Measurements from ENCODE around the gene COASY. TPM values are rescaled to one million over a fixed set of nuclear protein-coding genes. Genes with fewer than 3 reads are reported as not detected.
"Not testable (repeated sequence)": the region's sequence is repeated elsewhere in the genome, so short reads cannot be mapped to it uniquely, and the experiment has no call there.

Gene COASY
- total RNA-seq, 1 experiment from 2014 or later = 23.6 TPM

DNA sequence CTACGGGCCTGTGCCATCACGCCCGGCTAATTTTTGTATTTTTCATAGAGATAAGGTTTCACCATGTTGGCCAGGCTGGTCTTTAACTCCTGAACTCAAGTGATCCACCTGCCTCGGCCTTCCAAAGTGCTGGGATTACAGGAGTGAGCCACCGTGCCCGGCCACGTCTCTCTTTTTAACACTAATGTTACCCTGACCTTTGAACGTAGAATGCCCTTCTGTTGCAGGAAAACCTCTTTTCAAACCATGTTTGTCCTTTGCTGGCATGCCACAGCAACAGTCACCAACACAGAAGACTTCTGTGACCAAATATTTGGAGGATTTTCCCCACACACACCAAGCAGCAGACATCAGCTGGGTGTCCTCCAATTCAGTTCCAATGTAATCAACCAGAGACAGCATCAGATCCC lies 17.1 kb upstream of the COASY start:
- in situ Hi-C loops (cut with HindIII; ENCODE audit: low pct_unique_long_range_greater_than_20kb, low sequenced_read_pairs) = no loop called here
- DNase-seq (ENCODE audit: low read depth, low spot score) = no peak

DNA sequence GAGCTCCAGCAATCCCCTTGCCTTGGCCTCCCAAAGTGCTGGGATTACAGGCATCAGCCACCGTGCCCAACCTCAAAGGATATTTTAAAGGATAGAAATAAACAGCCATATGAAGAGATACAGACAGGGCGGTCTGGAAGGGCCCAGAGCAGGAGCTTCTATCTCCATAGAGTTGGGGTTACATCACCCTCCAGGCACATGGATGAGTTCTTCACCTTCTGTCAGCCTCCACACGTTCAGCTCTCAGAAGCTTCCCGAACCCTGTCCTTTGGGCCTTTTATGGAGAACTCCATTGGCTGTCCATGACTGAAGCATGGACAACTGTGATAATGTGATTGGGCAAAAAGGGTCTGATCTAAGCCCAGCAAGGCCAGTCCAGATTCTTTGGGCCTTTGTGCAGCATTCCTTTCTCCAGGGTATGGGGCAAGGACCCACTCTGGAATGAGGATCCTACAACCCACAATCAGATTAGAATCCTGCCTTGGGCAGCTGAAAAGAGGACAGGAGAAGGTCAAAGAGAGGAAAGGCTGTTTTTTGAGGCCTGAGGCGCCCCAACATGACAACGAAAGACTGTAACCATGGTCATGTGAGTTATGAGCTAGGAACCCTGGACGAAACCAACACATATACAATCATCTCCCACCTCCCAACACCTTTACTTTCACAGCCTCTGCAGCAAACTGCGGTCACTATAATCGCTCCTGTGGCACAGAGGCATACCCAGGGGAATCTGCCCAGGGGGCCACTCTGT lies 16.0 kb upstream of the COASY start:
- in situ Hi-C loops (cut with HindIII; ENCODE audit: low pct_unique_long_range_greater_than_20kb, low sequenced_read_pairs); DNase-seq (ENCODE audit: low read depth, low spot score): not testable (repeated sequence)

DNA sequence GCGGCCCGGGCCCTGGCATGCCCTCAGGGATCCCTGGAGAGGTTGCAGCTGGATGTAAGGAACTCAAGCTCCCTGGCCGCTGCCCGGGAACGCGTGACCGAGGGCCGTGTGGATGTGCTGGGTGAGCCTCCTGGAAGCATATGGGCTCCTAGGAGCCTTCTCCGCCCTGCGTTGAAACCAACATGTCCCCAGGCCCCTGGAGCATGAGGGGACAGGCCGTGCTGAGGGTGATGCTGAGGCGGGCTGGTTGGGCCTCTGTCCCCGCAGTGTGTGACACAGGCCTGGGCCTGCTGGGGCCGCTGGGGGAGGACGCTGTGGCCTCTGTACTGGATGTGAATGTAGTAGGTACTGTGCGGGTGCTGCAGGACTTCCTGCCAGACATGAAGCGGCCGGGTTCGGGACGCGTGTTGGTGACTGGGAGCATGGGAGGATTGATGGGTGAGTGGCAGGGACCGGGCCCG lies 14.9 kb upstream of the COASY start:
- DNase-seq (ENCODE audit: low read depth, low spot score) = no peak
- in situ Hi-C loops (cut with HindIII; ENCODE audit: low pct_unique_long_range_greater_than_20kb, low sequenced_read_pairs) = no loop called here

DNA sequence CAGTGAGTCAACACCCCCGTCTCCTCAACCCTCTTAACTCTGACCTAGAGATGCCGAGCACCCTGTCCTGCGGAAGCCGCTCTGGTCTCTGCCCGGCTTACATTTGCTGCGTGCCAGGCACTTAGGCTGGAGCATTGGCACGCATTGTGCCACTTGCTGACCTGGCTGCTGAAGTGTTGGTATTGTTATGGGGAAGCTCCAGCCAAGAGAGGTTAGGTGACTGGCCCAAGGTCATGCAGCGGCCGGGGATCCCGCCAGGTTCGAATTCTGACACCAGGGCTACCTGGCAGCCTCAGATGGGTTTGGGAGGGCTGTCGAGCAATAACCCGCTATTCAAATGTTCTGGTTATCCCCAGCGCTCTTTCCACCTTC lies 14.3 kb upstream of the COASY start:
- in situ Hi-C loops (cut with HindIII; ENCODE audit: low pct_unique_long_range_greater_than_20kb, low sequenced_read_pairs) = no loop called here
- no peak for DNase-seq (ENCODE audit: low read depth, low spot score)

GRCh38 chr17:42548070-42548837 lies 13.7 kb upstream of the COASY start:
- DNase-seq (ENCODE audit: low read depth, low spot score) = no peak
- in situ Hi-C loops (cut with HindIII; ENCODE audit: low pct_unique_long_range_greater_than_20kb, low sequenced_read_pairs) = no loop called here

DNA sequence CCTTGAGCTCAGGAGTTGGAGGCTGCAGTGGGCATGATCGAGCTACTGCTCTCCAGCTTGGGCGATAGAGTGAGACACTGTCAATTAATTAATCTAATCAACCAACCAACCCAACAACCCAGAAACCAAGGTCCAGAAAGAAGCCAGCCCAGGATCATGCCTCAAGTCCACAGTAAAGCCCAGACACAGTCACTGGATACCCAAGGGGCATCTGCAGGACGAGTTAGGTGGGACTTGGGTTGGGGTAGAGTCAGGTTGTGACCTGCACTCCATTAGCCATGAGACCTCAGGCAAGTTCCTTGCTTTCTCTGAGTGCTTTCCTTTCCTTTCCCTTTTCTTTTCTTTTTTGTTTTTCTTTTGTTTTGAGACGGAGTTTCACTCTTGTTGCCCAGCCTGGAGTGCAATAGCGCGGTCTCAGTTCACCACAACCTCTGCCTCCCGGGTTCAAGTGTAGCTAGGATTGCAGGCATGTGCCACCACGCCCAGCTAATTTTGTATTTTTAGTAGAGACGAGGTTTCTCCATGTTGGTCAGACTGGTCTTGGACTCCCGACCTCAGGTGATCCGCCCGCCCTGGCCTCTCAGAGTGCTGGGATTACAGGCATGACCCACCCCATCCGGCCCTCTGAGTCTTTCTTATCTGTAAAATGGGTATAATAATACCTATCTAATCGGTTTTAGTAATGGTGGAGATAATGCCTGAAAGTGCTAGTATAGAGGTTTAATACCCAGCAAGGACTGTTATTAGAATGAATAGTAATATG lies 12.8 kb upstream of the COASY start:
- in situ Hi-C loops (cut with HindIII; ENCODE audit: low pct_unique_long_range_greater_than_20kb, low sequenced_read_pairs) = no loop called here

GRCh38 chr17:42552736-42553135 lies 9.2 kb upstream of the COASY start, which contains the start of gene HSD17B1:
TSS of gene HSD17B1 (plus strand) at chr17:42552923. CDS start at chr17:42552934, 11 bp downstream.
- DNase-seq (ENCODE audit: low read depth, low spot score); in situ Hi-C loops (cut with HindIII; ENCODE audit: low pct_unique_long_range_greater_than_20kb, low sequenced_read_pairs): not testable (repeated sequence)

More for the DNA sequence above, 12.8 kb upstream of the COASY start:
- no peak for DNase-seq (ENCODE audit: low read depth, low spot score)

DNA sequence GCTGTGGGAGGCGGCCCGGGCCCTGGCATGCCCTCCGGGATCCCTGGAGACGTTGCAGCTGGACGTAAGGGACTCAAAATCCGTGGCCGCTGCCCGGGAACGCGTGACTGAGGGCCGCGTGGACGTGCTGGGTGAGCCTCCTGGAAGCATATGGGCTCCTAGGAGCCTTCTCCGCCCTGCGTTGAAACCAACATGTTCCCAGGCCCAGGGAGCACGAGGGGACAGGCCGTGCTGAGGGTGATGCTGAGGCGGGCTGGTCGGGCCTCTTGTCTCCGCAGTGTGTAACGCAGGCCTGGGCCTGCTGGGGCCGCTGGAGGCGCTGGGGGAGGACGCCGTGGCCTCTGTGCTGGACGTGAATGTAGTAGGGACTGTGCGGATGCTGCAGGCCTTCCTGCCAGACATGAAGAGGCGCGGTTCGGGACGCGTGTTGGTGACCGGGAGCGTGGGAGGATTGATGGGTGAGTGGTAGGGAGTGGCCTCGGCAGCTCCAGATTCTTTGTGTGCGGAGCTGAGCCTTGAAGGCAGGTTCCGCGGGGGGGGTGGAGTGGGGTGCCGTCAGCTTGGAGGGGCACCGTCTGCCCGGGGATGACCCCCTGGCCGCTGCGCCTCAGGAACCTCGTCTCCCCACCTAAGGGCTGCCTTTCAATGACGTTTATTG lies 8.7 kb upstream of the COASY start:
- DNase-seq (ENCODE audit: low read depth, low spot score) = no peak
- in situ Hi-C loops (cut with HindIII; ENCODE audit: low pct_unique_long_range_greater_than_20kb, low sequenced_read_pairs) = no loop called here

DNA sequence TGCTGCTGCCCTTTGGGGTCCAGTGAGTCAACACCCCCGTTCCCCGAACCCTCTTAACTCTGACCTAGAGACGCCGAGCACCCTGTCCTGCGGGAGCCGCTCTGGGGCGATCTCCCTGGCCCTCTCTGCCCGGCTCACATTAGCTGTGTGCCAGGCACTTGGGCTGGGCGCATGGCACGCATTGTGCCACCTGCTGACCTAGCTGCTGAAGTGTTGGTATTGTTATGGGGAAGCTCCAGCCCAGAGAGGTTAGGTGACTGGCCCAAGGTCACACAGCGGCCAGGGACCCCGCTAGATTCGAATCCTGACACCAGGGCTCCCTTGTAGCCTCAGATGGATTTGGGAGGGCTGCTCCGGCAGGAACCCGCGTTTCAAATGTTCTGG lies 8.1 kb upstream of the COASY start:
- in situ Hi-C loops (cut with HindIII; ENCODE audit: low pct_unique_long_range_greater_than_20kb, low sequenced_read_pairs) = no loop called here
- no peak for DNase-seq (ENCODE audit: low read depth, low spot score)

DNA sequence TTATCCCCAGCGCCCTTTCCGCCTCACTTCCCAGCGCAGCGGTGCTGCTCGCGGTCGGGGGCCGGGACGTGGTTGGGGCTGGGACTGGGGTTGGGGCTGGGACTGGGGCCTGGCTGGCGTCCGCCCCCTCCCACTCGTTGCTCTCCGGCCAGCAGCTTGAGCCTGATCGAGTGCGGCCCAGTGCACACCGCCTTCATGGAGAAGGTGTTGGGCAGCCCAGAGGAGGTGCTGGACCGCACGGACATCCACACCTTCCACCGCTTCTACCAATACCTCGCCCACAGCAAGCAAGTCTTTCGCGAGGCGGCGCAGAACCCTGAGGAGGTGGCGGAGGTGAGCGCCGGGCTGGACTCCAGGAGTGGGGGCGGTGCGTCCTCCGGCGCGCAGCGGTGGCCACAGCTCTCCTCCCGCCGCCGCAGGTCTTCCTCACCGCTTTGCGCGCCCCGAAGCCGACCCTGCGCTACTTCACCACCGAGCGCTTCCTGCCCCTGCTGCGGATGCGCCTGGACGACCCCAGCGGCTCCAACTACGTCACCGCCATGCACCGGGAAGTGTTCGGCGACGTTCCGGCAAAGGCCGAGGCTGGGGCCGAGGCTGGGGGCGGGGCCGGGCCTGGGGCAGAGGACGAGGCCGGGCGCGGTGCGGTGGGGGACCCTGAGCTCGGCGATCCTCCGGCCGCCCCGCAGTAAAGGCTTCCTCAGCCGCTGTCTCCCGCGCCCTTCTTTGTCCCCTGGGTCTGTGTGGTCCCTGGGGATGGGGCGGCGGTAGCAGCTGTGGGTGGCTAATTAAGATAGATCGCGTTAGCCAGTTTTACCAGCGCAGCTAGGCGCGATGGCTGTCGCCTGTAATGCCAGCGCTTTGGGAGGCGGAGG lies 7.5 kb upstream of the COASY start:
- DNase-seq (ENCODE audit: low read depth, low spot score) = peak; percentile 70
- in situ Hi-C loops (cut with HindIII; ENCODE audit: low pct_unique_long_range_greater_than_20kb, low sequenced_read_pairs) = no loop called here

- in situ Hi-C loops (cut with HindIII; ENCODE audit: low pct_unique_long_range_greater_than_20kb, low sequenced_read_pairs) = no loop called here
- no peak for DNase-seq (ENCODE audit: low read depth, low spot score)
These were observed 6.8 kb upstream of the COASY start for GRCh38 chr17:42555122-42555622.

- DNase-seq (ENCODE audit: low read depth, low spot score) = peak; percentile 61
- in situ Hi-C loops (cut with HindIII; ENCODE audit: low pct_unique_long_range_greater_than_20kb, low sequenced_read_pairs) = not testable (repeated sequence)
These were observed 5.9 kb upstream of the COASY start for GRCh38 chr17:42555961-42556617.

GRCh38 chr17:42559075-42559474 lies 2.9 kb upstream of the COASY start:
- no peak for DNase-seq (ENCODE audit: low read depth, low spot score)
- in situ Hi-C loops (cut with HindIII; ENCODE audit: low pct_unique_long_range_greater_than_20kb, low sequenced_read_pairs) = no loop called here

DNA sequence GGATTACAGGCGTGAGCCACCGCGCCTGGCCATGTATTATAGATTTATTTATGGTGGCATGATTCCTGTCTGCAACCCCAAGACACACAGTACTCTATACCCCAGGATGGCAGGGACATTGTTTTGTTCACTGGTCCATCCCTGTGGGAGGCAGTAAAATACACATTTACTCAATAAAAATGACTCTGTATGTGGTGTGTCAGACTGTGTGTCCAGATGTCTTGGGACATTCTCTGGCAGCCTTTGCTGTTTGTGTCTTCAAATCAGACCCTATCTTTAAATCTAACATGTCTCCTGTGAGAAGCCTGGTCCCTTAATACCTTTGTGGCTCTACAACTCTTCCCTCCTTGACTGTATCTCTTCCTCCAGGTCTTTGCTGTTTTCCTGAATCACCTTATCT lies 1.7 kb upstream of the COASY start:
- DNase-seq (ENCODE audit: low read depth, low spot score) = no peak
- in situ Hi-C loops (cut with HindIII; ENCODE audit: low pct_unique_long_range_greater_than_20kb, low sequenced_read_pairs) = no loop called here

DNA sequence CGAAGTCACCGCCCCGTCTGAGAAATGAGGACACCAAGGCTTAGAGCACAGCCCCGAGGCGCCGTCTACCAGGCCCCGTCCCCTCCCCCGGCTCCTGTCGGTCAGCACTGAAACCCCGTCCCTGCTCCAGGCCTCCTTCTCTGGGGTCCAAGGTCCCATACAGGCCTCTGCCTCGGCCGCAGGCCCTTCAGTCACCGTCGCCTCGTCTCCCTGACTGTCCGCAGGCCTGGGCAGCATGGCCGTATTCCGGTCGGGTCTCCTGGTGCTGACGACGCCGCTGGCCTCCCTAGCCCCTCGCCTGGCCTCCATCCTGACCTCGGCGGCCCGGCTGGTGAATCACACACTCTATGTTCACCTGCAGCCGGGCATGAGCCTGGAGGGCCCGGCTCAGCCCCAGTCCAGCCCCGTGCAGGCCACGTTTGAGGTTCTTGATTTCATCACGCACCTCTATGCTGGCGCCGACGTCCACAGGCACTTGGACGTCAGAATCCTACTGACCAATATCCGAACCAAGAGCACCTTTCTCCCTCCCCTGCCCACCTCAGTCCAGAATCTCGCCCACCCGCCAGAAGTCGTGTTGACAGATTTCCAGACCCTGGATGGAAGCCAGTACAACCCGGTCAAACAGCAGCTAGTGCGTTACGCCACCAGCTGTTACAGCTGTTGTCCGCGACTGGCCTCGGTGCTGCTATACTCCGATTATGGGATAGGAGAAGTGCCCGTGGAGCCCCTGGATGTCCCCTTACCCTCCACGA lies 617 bp downstream of the COASY start:
- in situ Hi-C loops (cut with HindIII; ENCODE audit: low pct_unique_long_range_greater_than_20kb, low sequenced_read_pairs) = no loop called here
- no peak for DNase-seq (ENCODE audit: low read depth, low spot score)

DNA sequence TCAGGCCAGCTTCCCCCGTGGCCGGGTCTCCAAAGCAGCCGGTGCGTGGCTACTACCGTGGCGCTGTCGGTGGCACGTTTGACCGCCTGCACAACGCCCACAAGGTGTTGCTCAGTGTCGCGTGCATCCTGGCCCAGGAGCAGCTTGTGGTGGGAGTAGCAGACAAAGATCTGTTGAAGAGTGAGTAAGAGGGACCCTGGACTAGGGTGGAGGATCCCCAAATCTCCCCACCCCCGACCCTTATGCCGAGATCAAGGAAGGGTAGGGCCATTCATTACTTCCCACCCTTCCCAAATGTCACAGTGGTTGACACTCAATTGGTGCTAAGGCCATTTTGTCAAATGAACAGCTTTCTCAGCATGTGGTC lies 1.2 kb downstream of the COASY start:
- in situ Hi-C loops (cut with HindIII; ENCODE audit: low pct_unique_long_range_greater_than_20kb, low sequenced_read_pairs) = no loop called here
- no peak for DNase-seq (ENCODE audit: low read depth, low spot score)
